GM12878 (cell line): ENCODE measurements around the gene CA5A.

Experiments used
- CBX3 ChIP-seq: fragments of 200-600 bp; sonication (generic); IDR thresholded peaks from 2 replicates; pipeline ENCODE4 v1.6.1; 2016; ENCODE audit warnings: low read depth, borderline replicate concordance
- CTCF ChIP-seq, 3 experiments: IDR thresholded peaks in 2 of 3; conservative IDR thresholded peaks in 1 of 3; 2 replicates each; pipeline ENCODE4 v1.5.1; 2011; ENCODE audit warnings: low read depth in 3 of 3, low read length in 3 of 3, mild to moderate bottlenecking in 3 of 3, control low read depth in 2 of 3, moderate library complexity in 2 of 3, inconsistent platforms in 1 of 3, mixed read lengths in 1 of 3; ENCODE audit not compliant: control insufficient read depth in 2 of 3, insufficient read depth in 1 of 3; ENCODE audit errors: extremely low read depth in 1 of 3
- EZH2 ChIP-seq: IDR thresholded peaks from 2 replicates; pipeline ENCODE4 v1.6.1; 2012; ENCODE audit warnings: low read depth, mild to moderate bottlenecking, control low read depth, inconsistent platforms, low read length, borderline replicate concordance; ENCODE audit not compliant: control insufficient read depth
- FOS ChIP-seq: IDR thresholded peaks from 3 replicates; pipeline ENCODE4 v1.6.1; 2011; ENCODE audit warnings: borderline replicate concordance; ENCODE audit not compliant: insufficient read length; ENCODE audit errors: extremely low read depth
- KDM1A ChIP-seq: fragments of 200-600 bp; sonication (generic); IDR thresholded peaks from 2 replicates; pipeline ENCODE4 v1.6.1; 2016; ENCODE audit warnings: borderline replicate concordance
- MTA3 ChIP-seq: IDR thresholded peaks from 2 replicates; pipeline ENCODE4 v1.6.1; 2012; ENCODE audit warnings: low read length, inconsistent platforms, borderline replicate concordance
- SMC3 ChIP-seq: IDR thresholded peaks from 2 replicates; pipeline ENCODE4 v1.6.1; 2011; ENCODE audit warnings: low read length, improper control_type of control experiment, borderline replicate concordance
- SP1 ChIP-seq: IDR thresholded peaks from one replicate; pipeline ENCODE4 v1.6.1; 2011; ENCODE audit warnings: low read depth, low read length
- YY1 ChIP-seq: IDR thresholded peaks from 2 replicates; pipeline ENCODE4 v1.6.1; 2011; ENCODE audit warnings: low read depth, mild to moderate bottlenecking, low read length

DNA sequence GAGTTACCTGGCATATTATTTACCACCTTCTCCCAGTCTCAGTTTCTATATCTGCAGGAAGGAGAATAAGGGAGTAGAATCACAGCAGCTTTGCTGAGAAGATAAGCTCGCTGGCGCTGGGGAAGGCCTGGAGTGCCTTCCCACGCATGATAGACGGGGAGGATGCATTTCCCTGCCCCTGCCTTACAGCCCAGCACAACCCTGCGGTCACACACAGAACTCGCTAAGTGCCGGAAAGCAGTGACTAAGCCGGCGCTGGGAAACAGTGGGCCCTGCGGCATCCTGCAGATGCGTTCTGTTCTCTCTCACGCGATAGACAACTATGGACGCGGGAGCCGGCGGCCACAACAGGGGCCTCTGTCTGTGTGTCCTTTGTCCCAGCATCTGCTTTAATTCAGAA lies 4.8 kb downstream of the CA5A start:
- TF ChIP-seq CTCF (IDR thresholded peaks at IDR 0.05 in 2 of 3, conservative IDR thresholded peaks at IDR 0.05 in 1 of 3; ENCODE audit: control insufficient read depth in 2 of 3, extremely low read depth in 1 of 3, insufficient read depth in 1 of 3, low read depth in 3 of 3, low read length in 3 of 3) (no peak), CBX3 (no peak), YY1 (no peak), SMC3 (no peak), EZH2 (no peak), MTA3 (no peak), SP1 (no peak), FOS (no peak), KDM1A (no peak)
